GM12878 (cell line): ENCODE measurements around the gene DEF6. TPM values are rescaled to one million over a fixed set of nuclear protein-coding genes. Genes with fewer than 3 reads are reported as not detected.
A peak's percentile ranks its signal among the peaks of the same experiment; 100 is the strongest.

Experiments used
- EP300 ChIP-seq, 2 experiments: fragments of 150-350 bp in 1 of 2; IDR thresholded peaks; 2 replicates each; pipeline ENCODE4 v1.6.1; 2011 to 2012; ENCODE audit warnings: low read depth in 2 of 2, low read length in 2 of 2, borderline replicate concordance in 1 of 2, improper control_type of control experiment in 1 of 2, inconsistent platforms in 1 of 2; ENCODE audit not compliant: control insufficient read depth in 1 of 2
- HCFC1 ChIP-seq: fragments of 150-350 bp; IDR thresholded peaks from 2 replicates; pipeline ENCODE4 v1.6.1; 2014; ENCODE audit warnings: low read length
- IKZF2 ChIP-seq, 2 experiments: fragments of 450-650 bp; IDR thresholded peaks; 2 replicates each; pipeline ENCODE4 v1.6.1; 2017; ENCODE audit warnings: mild to moderate bottlenecking in 2 of 2, moderate library complexity in 2 of 2
- KAT2A ChIP-seq: conservative IDR thresholded peaks from 2 replicates; pipeline ENCODE4 v1.6.1; 2011; ENCODE audit warnings: low read depth, low read length; ENCODE audit not compliant: control insufficient read depth
- NR2C1 ChIP-seq: fragments of 450-650 bp; IDR thresholded peaks from 2 replicates; pipeline ENCODE4 v1.6.1; 2017; ENCODE audit warnings: antibody characterized with exemption, mild to moderate bottlenecking, moderate library complexity
- POLR2AphosphoS5 ChIP-seq: IDR thresholded peaks from 2 replicates; pipeline ENCODE4 v1.6.1; 2011; ENCODE audit warnings: mild to moderate bottlenecking, low read length, inconsistent platforms
- RBBP5 ChIP-seq: fragments of 200-600 bp; sonication (generic); conservative IDR thresholded peaks from 2 replicates; pipeline ENCODE4 v1.6.1; 2016
- RCOR1 ChIP-seq: conservative IDR thresholded peaks from 2 replicates; pipeline ENCODE4 v1.6.1; 2012; ENCODE audit warnings: low read depth, low read length, improper control_type of control experiment
- SMARCA5 ChIP-seq: fragments of 450-650 bp; IDR thresholded peaks from 2 replicates; pipeline ENCODE4 v1.6.1; 2017; ENCODE audit warnings: mild to moderate bottlenecking
- TBL1XR1 ChIP-seq: IDR thresholded peaks from 2 replicates; pipeline ENCODE4 v1.6.1; 2012; ENCODE audit warnings: low read depth, low read length, improper control_type of control experiment
- USF1 ChIP-seq: IDR thresholded peaks from 2 replicates; pipeline ENCODE4 v1.6.1; 2011; ENCODE audit warnings: borderline replicate concordance, low read depth, mild to moderate bottlenecking, moderate library complexity, mixed read lengths, low read length; ENCODE audit not compliant: insufficient read depth; ENCODE audit errors: extremely low read length
- WRNIP1 ChIP-seq: IDR thresholded peaks from 2 replicates; pipeline ENCODE4 v1.6.1; 2011; ENCODE audit warnings: low read depth, low read length, improper control_type of control experiment, borderline replicate concordance
- ZNF217 ChIP-seq: fragments of 450-650 bp; IDR thresholded peaks from 2 replicates; pipeline ENCODE4 v1.6.1; 2017; ENCODE audit warnings: antibody characterized with exemption, mild to moderate bottlenecking
- ZNF24 ChIP-seq: fragments of 450-650 bp; IDR thresholded peaks from 2 replicates; pipeline ENCODE4 v1.6.1; 2017; ENCODE audit warnings: antibody characterized with exemption, mild to moderate bottlenecking
- polyA plus RNA-seq, 11 experiments: library from polyadenylated mRNA; depleted of rRNA in 4 of 11; unstranded in 6 of 11; stranded (reverse) in 5 of 11; fragments of >200 nt; fragmentation: Nextera tagmentation in 4 of 11; fragmentation: Illumina TruSeq in 1 of 11; extraction: Ambion mirVana in 4 of 11; extraction: Trizol in 1 of 11; gene quantifications; 1 replicate in 1 of 11; 2 replicates in 10 of 11; pipeline versions ENCODE4 v1.2.1 to v1.2.3, GENCODE V29; 2011 to 2016; ENCODE audit warnings: inconsistent platforms in 2 of 11, missing spikeins in 2 of 11, low read depth in 1 of 11
- total RNA-seq, 4 experiments: library from RNA; depleted of rRNA in 3 of 4; stranded (reverse); fragments of >200 nt in 3 of 4; fragmentation: Illumina TruSeq in 1 of 4; extraction: Trizol in 1 of 4; gene quantifications; 2 replicates each; pipeline versions ENCODE4 v1.2.1 to v1.2.3, GENCODE V29; 2013 to 2021
- TF ChIP-seq, protein P1 (sequence below): fragments of 450-650 bp; IDR thresholded peaks from 2 replicates; pipeline ENCODE4 v1.6.1; 2017; ENCODE audit warnings: mild to moderate bottlenecking, moderate library complexity
- TF ChIP-seq, protein P2 (sequence below): IDR thresholded peaks from 2 replicates; pipeline ENCODE4 v1.6.1; 2012; ENCODE audit warnings: mild to moderate bottlenecking, low read depth, low read length
- TF ChIP-seq, protein P3 (sequence below): fragments of 450-650 bp; IDR thresholded peaks from 2 replicates; pipeline ENCODE4 v1.6.1; 2017; ENCODE audit warnings: antibody characterized with exemption, mild to moderate bottlenecking, moderate library complexity

DEF6 gene
- total and polyA plus RNA-seq, 10 of the 15 experiments (the other 5 are each of a cell fraction or from before 2014, with no cell fraction given), result 3.3 to 69.5 (median 48.8) TPM

DNA sequence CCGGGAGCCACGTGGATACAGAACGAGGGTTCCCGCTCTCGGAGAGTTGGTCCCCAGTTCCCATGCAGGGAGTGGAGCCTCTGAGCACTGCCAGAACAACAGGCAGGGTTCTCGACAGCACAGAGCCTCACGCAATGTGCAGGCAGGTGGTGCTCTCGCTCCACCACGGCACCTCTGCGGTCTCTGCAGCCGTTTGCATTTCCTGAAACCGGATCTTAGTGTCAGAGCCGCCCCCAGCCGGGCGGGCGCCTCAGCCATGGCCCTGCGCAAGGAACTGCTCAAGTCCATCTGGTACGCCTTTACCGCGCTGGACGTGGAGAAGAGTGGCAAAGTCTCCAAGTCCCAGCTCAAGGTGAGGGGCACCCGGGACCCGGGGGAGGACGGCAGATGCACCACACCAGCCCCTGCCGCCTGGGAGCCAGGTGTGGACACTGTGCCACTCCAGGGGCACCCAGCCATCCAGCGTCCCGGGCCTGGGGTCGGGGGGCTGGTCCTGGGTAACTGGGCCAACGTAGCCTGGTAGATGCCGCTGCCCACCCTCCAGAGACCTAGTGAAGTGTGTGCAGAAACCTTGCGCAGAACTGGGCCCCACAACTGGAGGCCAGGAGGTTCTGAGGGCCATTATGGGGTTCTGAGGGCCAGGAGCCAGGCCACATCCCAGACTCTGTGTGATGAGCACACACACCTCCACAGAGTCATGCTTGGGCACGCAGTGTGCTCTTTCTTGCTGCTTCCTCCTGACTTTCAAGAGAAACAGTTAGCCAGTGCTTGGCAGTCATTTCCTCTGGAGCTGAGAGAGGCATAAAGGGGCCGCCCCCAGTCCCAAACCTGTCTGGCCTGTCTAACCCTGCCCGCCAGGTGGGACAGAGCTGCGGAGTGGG lies at the start of gene DEF6 (continued):
- TF ChIP-seq, protein P1, sequence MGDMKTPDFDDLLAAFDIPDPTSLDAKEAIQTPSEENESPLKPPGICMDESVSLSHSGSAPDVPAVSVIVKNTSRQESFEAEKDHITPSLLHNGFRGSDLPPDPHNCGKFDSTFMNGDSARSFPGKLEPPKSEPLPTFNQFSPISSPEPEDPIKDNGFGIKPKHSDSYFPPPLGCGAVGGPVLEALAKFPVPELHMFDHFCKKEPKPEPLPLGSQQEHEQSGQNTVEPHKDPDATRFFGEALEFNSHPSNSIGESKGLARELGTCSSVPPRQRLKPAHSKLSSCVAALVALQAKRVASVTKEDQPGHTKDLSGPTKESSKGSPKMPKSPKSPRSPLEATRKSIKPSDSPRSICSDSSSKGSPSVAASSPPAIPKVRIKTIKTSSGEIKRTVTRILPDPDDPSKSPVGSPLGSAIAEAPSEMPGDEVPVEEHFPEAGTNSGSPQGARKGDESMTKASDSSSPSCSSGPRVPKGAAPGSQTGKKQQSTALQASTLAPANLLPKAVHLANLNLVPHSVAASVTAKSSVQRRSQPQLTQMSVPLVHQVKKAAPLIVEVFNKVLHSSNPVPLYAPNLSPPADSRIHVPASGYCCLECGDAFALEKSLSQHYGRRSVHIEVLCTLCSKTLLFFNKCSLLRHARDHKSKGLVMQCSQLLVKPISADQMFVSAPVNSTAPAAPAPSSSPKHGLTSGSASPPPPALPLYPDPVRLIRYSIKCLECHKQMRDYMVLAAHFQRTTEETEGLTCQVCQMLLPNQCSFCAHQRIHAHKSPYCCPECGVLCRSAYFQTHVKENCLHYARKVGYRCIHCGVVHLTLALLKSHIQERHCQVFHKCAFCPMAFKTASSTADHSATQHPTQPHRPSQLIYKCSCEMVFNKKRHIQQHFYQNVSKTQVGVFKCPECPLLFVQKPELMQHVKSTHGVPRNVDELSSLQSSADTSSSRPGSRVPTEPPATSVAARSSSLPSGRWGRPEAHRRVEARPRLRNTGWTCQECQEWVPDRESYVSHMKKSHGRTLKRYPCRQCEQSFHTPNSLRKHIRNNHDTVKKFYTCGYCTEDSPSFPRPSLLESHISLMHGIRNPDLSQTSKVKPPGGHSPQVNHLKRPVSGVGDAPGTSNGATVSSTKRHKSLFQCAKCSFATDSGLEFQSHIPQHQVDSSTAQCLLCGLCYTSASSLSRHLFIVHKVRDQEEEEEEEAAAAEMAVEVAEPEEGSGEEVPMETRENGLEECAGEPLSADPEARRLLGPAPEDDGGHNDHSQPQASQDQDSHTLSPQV, result no peak; the same call in 1 of the 2 replicates
- no peak for TF ChIP-seq KAT2A
- TF ChIP-seq USF1, result no peak
- TF ChIP-seq IKZF2 (IDR thresholded peaks at IDR 0.05), result peak in 1 of 2 experiments; percentile 16; a peak in 1 of 4 replicates
- TF ChIP-seq EP300 (IDR thresholded peaks at IDR 0.05; ENCODE audit: borderline replicate concordance in 1 of 2, control insufficient read depth in 1 of 2, low read depth in 2 of 2, low read length in 2 of 2), result peak in 1 of 2 experiments; percentile 45; a peak in 1 of 4 replicates
- TF ChIP-seq WRNIP1, result no peak
- TF ChIP-seq RCOR1, result 0 out of 2 replicates have a peak, but pooled peaks have one; percentile 40
- TF ChIP-seq, protein P2, sequence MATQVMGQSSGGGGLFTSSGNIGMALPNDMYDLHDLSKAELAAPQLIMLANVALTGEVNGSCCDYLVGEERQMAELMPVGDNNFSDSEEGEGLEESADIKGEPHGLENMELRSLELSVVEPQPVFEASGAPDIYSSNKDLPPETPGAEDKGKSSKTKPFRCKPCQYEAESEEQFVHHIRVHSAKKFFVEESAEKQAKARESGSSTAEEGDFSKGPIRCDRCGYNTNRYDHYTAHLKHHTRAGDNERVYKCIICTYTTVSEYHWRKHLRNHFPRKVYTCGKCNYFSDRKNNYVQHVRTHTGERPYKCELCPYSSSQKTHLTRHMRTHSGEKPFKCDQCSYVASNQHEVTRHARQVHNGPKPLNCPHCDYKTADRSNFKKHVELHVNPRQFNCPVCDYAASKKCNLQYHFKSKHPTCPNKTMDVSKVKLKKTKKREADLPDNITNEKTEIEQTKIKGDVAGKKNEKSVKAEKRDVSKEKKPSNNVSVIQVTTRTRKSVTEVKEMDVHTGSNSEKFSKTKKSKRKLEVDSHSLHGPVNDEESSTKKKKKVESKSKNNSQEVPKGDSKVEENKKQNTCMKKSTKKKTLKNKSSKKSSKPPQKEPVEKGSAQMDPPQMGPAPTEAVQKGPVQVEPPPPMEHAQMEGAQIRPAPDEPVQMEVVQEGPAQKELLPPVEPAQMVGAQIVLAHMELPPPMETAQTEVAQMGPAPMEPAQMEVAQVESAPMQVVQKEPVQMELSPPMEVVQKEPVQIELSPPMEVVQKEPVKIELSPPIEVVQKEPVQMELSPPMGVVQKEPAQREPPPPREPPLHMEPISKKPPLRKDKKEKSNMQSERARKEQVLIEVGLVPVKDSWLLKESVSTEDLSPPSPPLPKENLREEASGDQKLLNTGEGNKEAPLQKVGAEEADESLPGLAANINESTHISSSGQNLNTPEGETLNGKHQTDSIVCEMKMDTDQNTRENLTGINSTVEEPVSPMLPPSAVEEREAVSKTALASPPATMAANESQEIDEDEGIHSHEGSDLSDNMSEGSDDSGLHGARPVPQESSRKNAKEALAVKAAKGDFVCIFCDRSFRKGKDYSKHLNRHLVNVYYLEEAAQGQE, result peak; percentile 43; the same call in 1 of the 2 replicates
- TF ChIP-seq POLR2AphosphoS5, result peak; percentile 55; the same call in 1 of the 2 replicates
- no peak for TF ChIP-seq ZNF217
- TF ChIP-seq ZNF24, result peak; percentile 66
- TF ChIP-seq, protein P3, sequence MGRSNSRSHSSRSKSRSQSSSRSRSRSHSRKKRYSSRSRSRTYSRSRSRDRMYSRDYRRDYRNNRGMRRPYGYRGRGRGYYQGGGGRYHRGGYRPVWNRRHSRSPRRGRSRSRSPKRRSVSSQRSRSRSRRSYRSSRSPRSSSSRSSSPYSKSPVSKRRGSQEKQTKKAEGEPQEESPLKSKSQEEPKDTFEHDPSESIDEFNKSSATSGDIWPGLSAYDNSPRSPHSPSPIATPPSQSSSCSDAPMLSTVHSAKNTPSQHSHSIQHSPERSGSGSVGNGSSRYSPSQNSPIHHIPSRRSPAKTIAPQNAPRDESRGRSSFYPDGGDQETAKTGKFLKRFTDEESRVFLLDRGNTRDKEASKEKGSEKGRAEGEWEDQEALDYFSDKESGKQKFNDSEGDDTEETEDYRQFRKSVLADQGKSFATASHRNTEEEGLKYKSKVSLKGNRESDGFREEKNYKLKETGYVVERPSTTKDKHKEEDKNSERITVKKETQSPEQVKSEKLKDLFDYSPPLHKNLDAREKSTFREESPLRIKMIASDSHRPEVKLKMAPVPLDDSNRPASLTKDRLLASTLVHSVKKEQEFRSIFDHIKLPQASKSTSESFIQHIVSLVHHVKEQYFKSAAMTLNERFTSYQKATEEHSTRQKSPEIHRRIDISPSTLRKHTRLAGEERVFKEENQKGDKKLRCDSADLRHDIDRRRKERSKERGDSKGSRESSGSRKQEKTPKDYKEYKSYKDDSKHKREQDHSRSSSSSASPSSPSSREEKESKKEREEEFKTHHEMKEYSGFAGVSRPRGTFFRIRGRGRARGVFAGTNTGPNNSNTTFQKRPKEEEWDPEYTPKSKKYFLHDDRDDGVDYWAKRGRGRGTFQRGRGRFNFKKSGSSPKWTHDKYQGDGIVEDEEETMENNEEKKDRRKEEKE, result no peak
- no peak for TF ChIP-seq NR2C1
- peak; percentile 23; the same call in 1 of the 2 replicates for TF ChIP-seq HCFC1
- no peak for TF ChIP-seq TBL1XR1
- TF ChIP-seq SMARCA5, result peak; percentile 98
- TF ChIP-seq RBBP5, result no peak
